Caco-2 (cell line): Measurements from ENCODE around the gene HS1BP3. TPM values are rescaled to one million over a fixed set of nuclear protein-coding genes. Genes with fewer than 3 reads are reported as not detected.

Experiments used
- BruUV-seq: library from RNA; stranded (reverse); fragments of 400-500 nt; replicated peaks from 2 replicates; lab custom pipeline; 2021; lab: Mats Ljungman, UMichigan
- CTCF ChIA-PET: fragments of 300-600 bp; sonication (Branson Sonifier 250); formaldehyde crosslinking; loops from one replicate; lab custom pipeline; 2022; ENCODE audit warnings: antibody characterized with exemption; lab: Charles Lee
- POLR2A ChIA-PET: fragments of 300-600 bp; sonication (Branson Sonifier 250); formaldehyde crosslinking; loops from one replicate; lab custom pipeline; 2022; ENCODE audit warnings: antibody characterized with exemption; lab: Charles Lee
- DNase-seq, 2 experiments: peaks; one replicate each; pipeline versions ENCODE4 v3.0.0 to v3.0.0-alpha.2; 2020 to 2022
- H3K27me3 ChIP-seq: replicated peaks from 2 replicates; pipeline ENCODE4 v1.6.0; 2011; ENCODE audit warnings: low read length; ENCODE audit not compliant: control insufficient read depth, insufficient read depth
- H3K36me3 ChIP-seq: 2 replicates; pipeline ENCODE4 v1.5.1; 2011; ENCODE audit warnings: low read length; ENCODE audit not compliant: control insufficient read depth, insufficient read depth
- H3K4me1 ChIP-seq: fragments of 250-450 bp; sonication (Bioruptor Pico); 2 replicates; pipeline ENCODE4 v1.5.1; 2020; ENCODE audit warnings: mild to moderate bottlenecking
- H3K4me3 ChIP-seq: 2 replicates; pipeline ENCODE4 v1.5.1; 2011; ENCODE audit warnings: low read depth, mild to moderate bottlenecking, control low read depth, low read length
- H3K9me3 ChIP-seq: fragments of 250-450 bp; sonication (Bioruptor Pico); 2 replicates; pipeline ENCODE4 v1.5.1; 2020; ENCODE audit warnings: mild to moderate bottlenecking, moderate library complexity
- H3K27ac Mint-ChIP-seq: one replicate; pipeline ENCODE4 v1.8.0; 2022; ENCODE audit warnings: mixed read lengths; ENCODE audit not compliant: unreplicated experiment
- H3K27me3 Mint-ChIP-seq: one replicate; pipeline ENCODE4 v1.8.0; 2022; ENCODE audit warnings: mixed read lengths; ENCODE audit not compliant: insufficient read depth, unreplicated experiment
- H3K36me3 Mint-ChIP-seq: one replicate; pipeline ENCODE4 v1.8.0; 2022; ENCODE audit warnings: mild to moderate bottlenecking, mixed read lengths; ENCODE audit not compliant: insufficient read depth, unreplicated experiment
- H3K4me1 Mint-ChIP-seq: one replicate; pipeline ENCODE4 v1.8.0; 2022; ENCODE audit warnings: low read depth, mixed read lengths; ENCODE audit not compliant: unreplicated experiment
- H3K4me3 Mint-ChIP-seq: one replicate; pipeline ENCODE4 v1.8.0; 2022; ENCODE audit warnings: mild to moderate bottlenecking, moderate library complexity, mixed read lengths; ENCODE audit not compliant: unreplicated experiment
- H3K9me3 Mint-ChIP-seq: one replicate; pipeline ENCODE4 v1.8.0; 2022; ENCODE audit warnings: mixed read lengths; ENCODE audit not compliant: unreplicated experiment
- intact Hi-C: fragments of 100-400 bp; cut with micrococcal nuclease; formaldehyde crosslinking; loops from one replicate; pipeline ENCODE4 v1.10.0; 2022; ENCODE audit not compliant: unreplicated experiment
- total RNA-seq: library from RNA; stranded (reverse); gene quantifications from 2 replicates; pipeline ENCODE4 v1.2.3, GENCODE V29; 2022
- TF ChIP-seq, protein P1 (sequence below), 2 experiments: fragments of 200-600 bp in 1 of 2; IDR thresholded peaks; 1 replicate in 1 of 2; 2 replicates in 1 of 2; pipeline versions ENCODE4 v1.5.1 to v1.8.0; 2011 to 2022; ENCODE audit warnings: antibody characterized with exemption in 1 of 2, control low read depth in 1 of 2, inconsistent platforms in 1 of 2, low read depth in 1 of 2, low read length in 1 of 2, mild to moderate bottlenecking in 1 of 2, moderate library complexity in 1 of 2; ENCODE audit not compliant: insufficient read depth in 1 of 2, severe bottlenecking in 1 of 2, unreplicated experiment in 1 of 2

Gene HS1BP3
- total RNA-seq, 1 experiment from 2014 or later, result 31.1 TPM

DNA sequence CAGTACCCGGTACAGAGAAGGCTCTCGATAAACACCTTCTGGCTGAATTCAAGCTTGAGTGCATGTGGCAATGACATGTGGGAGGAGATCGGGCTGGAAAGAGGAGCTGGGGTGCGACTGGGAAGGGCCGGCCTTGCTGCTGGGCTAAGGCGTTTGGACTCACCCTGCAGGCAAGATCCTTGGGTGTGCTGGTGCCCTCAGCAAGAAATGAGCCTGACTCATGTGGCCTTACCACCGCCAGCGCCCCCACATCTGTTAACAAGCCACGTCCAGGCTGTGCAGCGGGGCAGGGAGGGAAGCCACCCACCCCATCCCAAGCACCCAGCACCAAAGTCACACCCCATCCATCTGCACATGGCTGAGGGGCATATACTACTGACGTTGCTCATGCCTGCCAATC, 1.3 kb downstream of the HS1BP3 start:
- Mint-ChIP-seq H3K27ac (no peak overlapping the region), H3K27me3 (no peaks in the 10 kb centered on the region), H3K9me3 (no peaks in the 10 kb centered on the region), H3K4me3 (peak overlapping the region; percentile 81), H3K4me1 (no peaks in the 10 kb centered on the region), H3K36me3 (peaks cover 9% of the 10 kb centered on the region)
- no peaks in the 10 kb centered on the region; the same call in none of the 2 replicates for H3K36me3 ChIP-seq
- TF ChIP-seq, protein P1, sequence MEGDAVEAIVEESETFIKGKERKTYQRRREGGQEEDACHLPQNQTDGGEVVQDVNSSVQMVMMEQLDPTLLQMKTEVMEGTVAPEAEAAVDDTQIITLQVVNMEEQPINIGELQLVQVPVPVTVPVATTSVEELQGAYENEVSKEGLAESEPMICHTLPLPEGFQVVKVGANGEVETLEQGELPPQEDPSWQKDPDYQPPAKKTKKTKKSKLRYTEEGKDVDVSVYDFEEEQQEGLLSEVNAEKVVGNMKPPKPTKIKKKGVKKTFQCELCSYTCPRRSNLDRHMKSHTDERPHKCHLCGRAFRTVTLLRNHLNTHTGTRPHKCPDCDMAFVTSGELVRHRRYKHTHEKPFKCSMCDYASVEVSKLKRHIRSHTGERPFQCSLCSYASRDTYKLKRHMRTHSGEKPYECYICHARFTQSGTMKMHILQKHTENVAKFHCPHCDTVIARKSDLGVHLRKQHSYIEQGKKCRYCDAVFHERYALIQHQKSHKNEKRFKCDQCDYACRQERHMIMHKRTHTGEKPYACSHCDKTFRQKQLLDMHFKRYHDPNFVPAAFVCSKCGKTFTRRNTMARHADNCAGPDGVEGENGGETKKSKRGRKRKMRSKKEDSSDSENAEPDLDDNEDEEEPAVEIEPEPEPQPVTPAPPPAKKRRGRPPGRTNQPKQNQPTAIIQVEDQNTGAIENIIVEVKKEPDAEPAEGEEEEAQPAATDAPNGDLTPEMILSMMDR (IDR thresholded peaks at IDR 0.05; ENCODE audit: insufficient read depth in 1 of 2, low read depth in 1 of 2, low read length in 1 of 2, severe bottlenecking in 1 of 2, unreplicated experiment in 1 of 2), result no peak
- intact Hi-C loops, result no loop called here
- no peak overlapping the region for H3K4me3 ChIP-seq
- CTCF ChIA-PET, result interaction anchor here (1.4 to 3.0 kb wide), 3 partner anchors 26 to 253 kb away, joined by 4 to 26 read pairs (median 4); no protein-coding TSS in a partner anchor
- H3K9me3 ChIP-seq, result no peaks in the 10 kb centered on the region
- H3K27me3 ChIP-seq, result no peaks in the 10 kb centered on the region
- BruUV-seq, result no TSS peak
- DNase-seq, result no peak
- POLR2A ChIA-PET, result interaction anchor here (3.1 kb wide), 1 partner anchor 202 kb away, joined by 33 read pairs; the partner anchor contains the start of gene RHOB
- peaks cover 13% of the 10 kb centered on the region for H3K4me1 ChIP-seq

DNA sequence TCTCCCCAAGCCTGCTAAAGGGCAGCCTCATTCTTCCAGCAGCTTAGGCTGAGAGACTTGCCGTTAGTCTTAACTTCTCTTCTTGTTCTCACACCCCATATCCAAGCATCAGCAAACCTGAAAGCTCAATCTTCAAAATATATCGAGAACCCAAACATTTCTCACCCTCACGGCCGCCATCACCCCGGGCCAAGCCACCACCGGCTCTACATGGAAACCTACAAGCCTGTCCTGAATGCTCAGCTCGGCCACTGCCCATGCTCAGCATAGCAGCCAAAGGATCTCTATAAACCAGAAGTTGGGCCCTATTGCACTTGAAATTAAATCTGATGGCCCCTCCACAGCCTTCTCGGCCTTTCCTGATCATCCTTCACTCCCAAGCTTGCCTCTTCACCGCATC, 2.1 kb downstream of the HS1BP3 start:
- Histone ChIP-seq H3K4me1 (peaks cover 13% of the 10 kb centered on the region), H3K36me3 (no peaks in the 10 kb centered on the region; the same call in none of the 2 replicates), H3K9me3 (no peaks in the 10 kb centered on the region), H3K27me3 (no peaks in the 10 kb centered on the region), H3K4me3 (no peak overlapping the region)
- Mint-ChIP-seq H3K9me3 (no peaks in the 10 kb centered on the region), H3K36me3 (peaks cover 15% of the 10 kb centered on the region), H3K4me3 (no peak overlapping the region), H3K27me3 (no peaks in the 10 kb centered on the region), H3K27ac (no peak overlapping the region), H3K4me1 (no peaks in the 10 kb centered on the region)
- CTCF ChIA-PET, result interaction anchor here (1.5 kb wide), 1 partner anchor 237 kb away, joined by 4 read pairs; no protein-coding TSS in a partner anchor
- intact Hi-C loops, result no loop called here
- BruUV-seq, result no TSS peak
- DNase-seq, result no peak
- POLR2A ChIA-PET, result interaction anchor here (0.9 kb wide), 1 partner anchor 202 kb away, joined by 5 read pairs; the partner anchor contains the start of gene RHOB
- TF ChIP-seq, protein P1 (IDR thresholded peaks at IDR 0.05; ENCODE audit: insufficient read depth in 1 of 2, low read depth in 1 of 2, low read length in 1 of 2, severe bottlenecking in 1 of 2, unreplicated experiment in 1 of 2), result no peak

DNA sequence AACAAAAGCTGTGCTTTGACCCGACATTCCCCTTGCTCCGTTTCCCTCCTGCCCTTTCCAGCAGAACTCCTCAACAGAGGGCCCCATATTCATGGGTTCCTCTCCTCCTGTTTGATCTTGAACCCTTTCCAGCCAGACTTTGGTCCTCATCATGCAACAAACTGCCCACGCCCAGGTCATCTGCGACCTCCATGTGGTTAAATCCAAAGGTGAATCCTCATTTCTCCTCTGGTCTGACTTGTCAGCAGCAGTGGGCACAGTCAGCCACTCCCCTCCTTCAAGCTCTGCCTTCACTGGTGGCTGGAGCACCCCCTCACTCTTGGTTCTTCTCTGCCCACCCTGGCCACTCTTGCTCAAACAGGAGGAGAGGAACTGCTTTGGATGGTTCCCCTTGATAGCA, 2.7 kb downstream of the HS1BP3 start:
- no peaks in the 10 kb centered on the region for H3K9me3 ChIP-seq
- DNase-seq, result no peak
- H3K4me3 ChIP-seq, result no peak overlapping the region
- H3K36me3 ChIP-seq, result no peaks in the 10 kb centered on the region; the same call in none of the 2 replicates
- H3K27me3 ChIP-seq, result no peaks in the 10 kb centered on the region
- H3K27ac Mint-ChIP-seq, result no peak overlapping the region
- ChIA-PET POLR2A (interaction anchor here (0.9 kb wide), 1 partner anchor 201 kb away, joined by 5 read pairs; the partner anchor contains the start of gene RHOB), CTCF (no interaction called here)
- H3K4me1 ChIP-seq, result peaks cover 13% of the 10 kb centered on the region
- no TSS peak for BruUV-seq
- no peak overlapping the region for H3K4me3 Mint-ChIP-seq
- TF ChIP-seq, protein P1 (IDR thresholded peaks at IDR 0.05; ENCODE audit: insufficient read depth in 1 of 2, low read depth in 1 of 2, low read length in 1 of 2, severe bottlenecking in 1 of 2, unreplicated experiment in 1 of 2), result no peak
- intact Hi-C loops, result no loop called here
- no peaks in the 10 kb centered on the region for H3K9me3 Mint-ChIP-seq
- H3K4me1 Mint-ChIP-seq, result no peaks in the 10 kb centered on the region
- peaks cover 15% of the 10 kb centered on the region for H3K36me3 Mint-ChIP-seq
- no peaks in the 10 kb centered on the region for H3K27me3 Mint-ChIP-seq
